Measurements from ENCODE around the gene GRB2. TPM values are rescaled to one million over a fixed set of nuclear protein-coding genes. Genes with fewer than 3 reads are reported as not detected.

Gene GRB2
- total RNA-seq, 1 experiment from 2014 or later = 79.7 TPM

DNA sequence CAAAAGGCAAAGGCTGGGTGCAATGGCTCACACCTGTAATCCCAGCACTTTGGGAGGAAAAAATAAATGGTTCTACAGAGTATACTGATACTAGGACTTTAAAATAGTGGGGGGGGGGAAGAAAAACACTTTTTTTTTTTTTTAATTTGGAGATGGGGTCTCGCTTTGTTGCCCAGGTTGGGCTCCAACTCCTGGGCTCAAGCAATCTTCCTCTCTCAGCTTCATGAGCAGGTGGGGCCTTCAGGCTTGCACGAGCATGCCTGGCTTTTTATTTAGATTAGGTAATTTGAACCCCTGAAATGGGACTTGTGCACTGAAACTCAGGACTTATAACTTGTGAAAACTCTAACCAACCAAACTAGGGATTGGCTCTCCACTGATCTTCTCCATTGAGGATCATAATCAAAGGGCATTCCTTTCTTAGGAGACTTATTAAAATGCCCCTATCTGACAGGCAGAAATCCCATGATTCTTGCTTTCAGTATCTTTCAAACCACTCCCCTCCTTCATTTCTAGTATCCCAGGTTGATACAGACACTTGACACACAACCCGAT is 16.9 kb downstream of the GRB2 start:
- no peaks in the 10 kb centered on the region for H3K9me3 Mint-ChIP-seq (ENCODE audit: low read depth, unreplicated experiment)
- H3K36me3 Mint-ChIP-seq (ENCODE audit: insufficient read depth, unreplicated experiment) = peaks cover 32% of the 10 kb centered on the region
- no peak overlapping the region for H3K27ac Mint-ChIP-seq (ENCODE audit: unreplicated experiment)
- no peak overlapping the region for H3K4me3 Mint-ChIP-seq (ENCODE audit: low read depth, unreplicated experiment)
- BruUV-seq (replicated peaks) = no TSS peak
- TF ChIP-seq, protein P1, sequence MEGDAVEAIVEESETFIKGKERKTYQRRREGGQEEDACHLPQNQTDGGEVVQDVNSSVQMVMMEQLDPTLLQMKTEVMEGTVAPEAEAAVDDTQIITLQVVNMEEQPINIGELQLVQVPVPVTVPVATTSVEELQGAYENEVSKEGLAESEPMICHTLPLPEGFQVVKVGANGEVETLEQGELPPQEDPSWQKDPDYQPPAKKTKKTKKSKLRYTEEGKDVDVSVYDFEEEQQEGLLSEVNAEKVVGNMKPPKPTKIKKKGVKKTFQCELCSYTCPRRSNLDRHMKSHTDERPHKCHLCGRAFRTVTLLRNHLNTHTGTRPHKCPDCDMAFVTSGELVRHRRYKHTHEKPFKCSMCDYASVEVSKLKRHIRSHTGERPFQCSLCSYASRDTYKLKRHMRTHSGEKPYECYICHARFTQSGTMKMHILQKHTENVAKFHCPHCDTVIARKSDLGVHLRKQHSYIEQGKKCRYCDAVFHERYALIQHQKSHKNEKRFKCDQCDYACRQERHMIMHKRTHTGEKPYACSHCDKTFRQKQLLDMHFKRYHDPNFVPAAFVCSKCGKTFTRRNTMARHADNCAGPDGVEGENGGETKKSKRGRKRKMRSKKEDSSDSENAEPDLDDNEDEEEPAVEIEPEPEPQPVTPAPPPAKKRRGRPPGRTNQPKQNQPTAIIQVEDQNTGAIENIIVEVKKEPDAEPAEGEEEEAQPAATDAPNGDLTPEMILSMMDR (IDR thresholded peaks at IDR 0.05; ENCODE audit: unreplicated experiment) = no peak
- peaks cover 26% of the 10 kb centered on the region for H3K4me1 Mint-ChIP-seq (ENCODE audit: low read depth, unreplicated experiment)
- no peaks in the 10 kb centered on the region for H3K27me3 Mint-ChIP-seq (ENCODE audit: unreplicated experiment)
- intact Hi-C loops (cut with micrococcal nuclease; ENCODE audit: unreplicated experiment) = no loop called here
- CTCF ChIA-PET = no interaction called here
- DNase-seq = no peak

DNA sequence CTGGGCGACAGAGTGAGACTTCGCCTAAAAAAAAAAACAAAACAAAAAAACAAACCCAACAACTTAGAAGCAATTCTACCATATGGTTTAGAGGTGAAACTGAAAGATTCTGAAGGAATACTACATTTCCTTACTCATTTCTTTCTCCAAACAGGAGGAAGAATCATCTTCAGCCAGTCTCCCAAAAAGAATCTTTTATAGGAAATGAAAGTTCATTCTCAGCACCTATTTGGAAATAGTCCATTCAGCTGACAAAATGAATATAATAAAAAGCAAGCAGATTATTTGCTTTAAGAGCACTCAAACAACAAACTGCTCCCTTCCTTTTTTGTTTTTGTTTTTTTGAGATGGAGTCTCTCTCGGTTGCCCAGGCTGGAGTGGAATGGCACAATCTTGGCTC is 17.7 kb downstream of the GRB2 start:
- Mint-ChIP-seq H3K27me3 (ENCODE audit: unreplicated experiment) (no peaks in the 10 kb centered on the region), H3K9me3 (ENCODE audit: low read depth, unreplicated experiment) (no peaks in the 10 kb centered on the region), H3K4me3 (ENCODE audit: low read depth, unreplicated experiment) (no peak overlapping the region), H3K36me3 (ENCODE audit: insufficient read depth, unreplicated experiment) (peaks cover 25% of the 10 kb centered on the region), H3K27ac (ENCODE audit: unreplicated experiment) (no peak overlapping the region), H3K4me1 (ENCODE audit: low read depth, unreplicated experiment) (peaks cover 26% of the 10 kb centered on the region)
- DNase-seq = no peak
- TF ChIP-seq, protein P1 (IDR thresholded peaks at IDR 0.05; ENCODE audit: unreplicated experiment) = no peak
- BruUV-seq (replicated peaks) = no TSS peak
- CTCF ChIA-PET = no interaction called here
- intact Hi-C loops (cut with micrococcal nuclease; ENCODE audit: unreplicated experiment) = no loop called here

- no peak for DNase-seq
- H3K4me3 Mint-ChIP-seq (ENCODE audit: low read depth, unreplicated experiment) = no peak overlapping the region
- CTCF ChIA-PET = interaction anchor here (0.6 kb wide), 1 partner anchor 181 kb away, joined by 3 read pairs; no protein-coding TSS in a partner anchor
- TF ChIP-seq, protein P1 (IDR thresholded peaks at IDR 0.05; ENCODE audit: unreplicated experiment) = no peak
- no TSS peak for BruUV-seq (replicated peaks)
- no peak overlapping the region for H3K27ac Mint-ChIP-seq (ENCODE audit: unreplicated experiment)
- H3K27me3 Mint-ChIP-seq (ENCODE audit: unreplicated experiment) = no peaks in the 10 kb centered on the region
- H3K9me3 Mint-ChIP-seq (ENCODE audit: low read depth, unreplicated experiment) = no peaks in the 10 kb centered on the region
- H3K4me1 Mint-ChIP-seq (ENCODE audit: low read depth, unreplicated experiment) = peaks cover 19% of the 10 kb centered on the region
- peaks cover 24% of the 10 kb centered on the region for H3K36me3 Mint-ChIP-seq (ENCODE audit: insufficient read depth, unreplicated experiment)
- intact Hi-C loops (cut with micrococcal nuclease; ENCODE audit: unreplicated experiment) = no loop called here
Measured at GRCh38 chr17:75386430-75386829, 19.0 kb downstream of the GRB2 start.

DNA sequence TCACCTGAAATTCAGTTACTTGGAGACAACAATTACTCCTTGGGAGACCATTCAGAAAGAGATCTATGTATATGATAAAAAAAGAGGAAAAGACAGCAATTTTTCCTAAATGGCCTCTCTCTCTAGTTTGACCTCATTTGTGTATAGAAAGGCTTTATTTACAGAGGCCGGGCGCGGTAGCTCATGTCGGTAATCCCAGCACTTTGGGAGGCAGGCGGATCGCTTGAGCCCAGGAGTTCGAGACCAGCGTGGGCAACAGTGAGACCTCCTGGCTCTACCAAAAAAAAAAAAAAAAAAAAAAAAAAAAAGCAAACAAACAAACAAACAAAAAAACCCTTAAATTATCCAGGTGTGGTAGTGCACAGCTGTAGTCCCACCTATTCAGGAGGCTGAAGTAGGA is 20.7 kb downstream of the GRB2 start:
- H3K27me3 Mint-ChIP-seq (ENCODE audit: unreplicated experiment) = no peaks in the 10 kb centered on the region
- intact Hi-C loops (cut with micrococcal nuclease; ENCODE audit: unreplicated experiment) = no loop called here
- H3K4me3 Mint-ChIP-seq (ENCODE audit: low read depth, unreplicated experiment) = no peak overlapping the region
- peaks cover 19% of the 10 kb centered on the region for H3K36me3 Mint-ChIP-seq (ENCODE audit: insufficient read depth, unreplicated experiment)
- peaks cover 19% of the 10 kb centered on the region for H3K4me1 Mint-ChIP-seq (ENCODE audit: low read depth, unreplicated experiment)
- H3K9me3 Mint-ChIP-seq (ENCODE audit: low read depth, unreplicated experiment) = no peaks in the 10 kb centered on the region
- CTCF ChIA-PET = interaction anchor here (0.6 kb wide), 2 partner anchors 123 to 710 kb away, joined by 5 read pairs; no protein-coding TSS in a partner anchor
- no peak overlapping the region for H3K27ac Mint-ChIP-seq (ENCODE audit: unreplicated experiment)
- TF ChIP-seq, protein P1 (IDR thresholded peaks at IDR 0.05; ENCODE audit: unreplicated experiment) = no peak
- no TSS peak for BruUV-seq (replicated peaks)
- DNase-seq = no peak
